Cardiac fibroblast (primary cell): Measurements from ENCODE around the gene TRIM43B.
"Not testable (repeated sequence)": the region's sequence is repeated elsewhere in the genome, so short reads cannot be mapped to it uniquely, and the experiment has no call there.

ENCODE experiments used
- DNase-seq, 2 donors: peaks; one replicate each; pipeline versions ENCODE4 v3.0.0 to v3.0.0-alpha.2; 2010; ENCODE audit warnings: low read depth in 2 of 2
- H3K4me3 ChIP-seq, 2 donors: replicated peaks in 1 of 2; 1 replicate in 1 of 2; 2 replicates in 1 of 2; pipeline ENCODE4 v1.5.1; 2011; ENCODE audit warnings: low read depth in 2 of 2, low read length in 2 of 2, mild to moderate bottlenecking in 2 of 2, moderate library complexity in 1 of 2
- TF ChIP-seq, protein P1 (sequence below): IDR thresholded peaks from one replicate; pipeline ENCODE4 v1.5.1; 2011; ENCODE audit warnings: low read depth, mild to moderate bottlenecking, low read length, inconsistent platforms

TRIM43B gene

GRCh38 chr2:95509408-95509807, 24.9 kb upstream of the TRIM43B start:
- no peak for DNase-seq
- TF ChIP-seq, protein P1, sequence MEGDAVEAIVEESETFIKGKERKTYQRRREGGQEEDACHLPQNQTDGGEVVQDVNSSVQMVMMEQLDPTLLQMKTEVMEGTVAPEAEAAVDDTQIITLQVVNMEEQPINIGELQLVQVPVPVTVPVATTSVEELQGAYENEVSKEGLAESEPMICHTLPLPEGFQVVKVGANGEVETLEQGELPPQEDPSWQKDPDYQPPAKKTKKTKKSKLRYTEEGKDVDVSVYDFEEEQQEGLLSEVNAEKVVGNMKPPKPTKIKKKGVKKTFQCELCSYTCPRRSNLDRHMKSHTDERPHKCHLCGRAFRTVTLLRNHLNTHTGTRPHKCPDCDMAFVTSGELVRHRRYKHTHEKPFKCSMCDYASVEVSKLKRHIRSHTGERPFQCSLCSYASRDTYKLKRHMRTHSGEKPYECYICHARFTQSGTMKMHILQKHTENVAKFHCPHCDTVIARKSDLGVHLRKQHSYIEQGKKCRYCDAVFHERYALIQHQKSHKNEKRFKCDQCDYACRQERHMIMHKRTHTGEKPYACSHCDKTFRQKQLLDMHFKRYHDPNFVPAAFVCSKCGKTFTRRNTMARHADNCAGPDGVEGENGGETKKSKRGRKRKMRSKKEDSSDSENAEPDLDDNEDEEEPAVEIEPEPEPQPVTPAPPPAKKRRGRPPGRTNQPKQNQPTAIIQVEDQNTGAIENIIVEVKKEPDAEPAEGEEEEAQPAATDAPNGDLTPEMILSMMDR = no peak
- H3K4me3 ChIP-seq = no peak overlapping the region

DNA sequence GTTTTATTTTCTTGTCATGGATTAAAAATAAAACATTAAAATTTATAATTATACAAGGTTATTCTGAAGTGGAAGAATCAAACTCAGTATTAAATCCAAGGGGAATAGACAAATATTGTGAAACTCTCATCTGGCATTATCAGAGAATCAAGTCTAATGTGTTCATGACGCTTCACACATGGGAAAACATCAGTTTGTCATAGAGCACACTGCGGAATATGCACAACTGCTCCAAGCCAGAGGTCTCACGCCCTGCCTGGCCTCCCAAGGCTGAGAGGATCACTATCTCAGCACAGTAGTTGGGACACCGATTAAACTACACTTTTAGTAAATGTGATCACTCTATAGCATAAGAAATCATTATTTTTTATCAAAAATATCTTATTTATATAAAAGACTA, 20.7 kb upstream of the TRIM43B start:
- no peak overlapping the region for H3K4me3 ChIP-seq
- TF ChIP-seq, protein P1 = no peak
- no peak for DNase-seq

GRCh38 chr2:95500854-95501253, 16.3 kb upstream of the TRIM43B start:
- TF ChIP-seq, protein P1 = no peak
- no peak for DNase-seq
- no peak overlapping the region for H3K4me3 ChIP-seq

- not testable (repeated sequence) for H3K4me3 ChIP-seq, DNase-seq
Measured at GRCh38 chr2:95492076-95492475, 7.5 kb upstream of the TRIM43B start.

GRCh38 chr2:95475025-95475424, 9.5 kb downstream of the TRIM43B start:
- DNase-seq, H3K4me3 ChIP-seq: not testable (repeated sequence)

DNA sequence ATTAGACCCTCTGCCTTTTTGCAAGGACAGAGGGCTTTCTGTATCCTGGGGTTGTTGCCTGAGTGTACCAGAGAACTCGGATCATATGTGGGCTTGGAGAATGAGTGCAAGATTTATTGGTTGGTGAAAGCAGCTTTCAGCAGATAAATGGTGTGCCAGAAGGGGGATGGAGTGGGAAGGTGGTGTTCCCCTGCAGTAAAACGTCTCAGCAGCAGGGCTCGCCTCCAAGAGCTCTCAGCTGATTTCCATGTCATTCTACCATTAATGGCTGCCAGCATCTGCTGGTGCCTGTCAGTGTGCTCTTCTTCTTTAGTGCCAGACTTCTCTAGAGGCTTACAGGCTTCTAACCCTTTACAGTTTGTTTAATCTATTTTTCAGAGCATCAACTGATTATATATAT, 16.6 kb downstream of the TRIM43B start:
- not testable (repeated sequence) for H3K4me3 ChIP-seq, DNase-seq

DNA sequence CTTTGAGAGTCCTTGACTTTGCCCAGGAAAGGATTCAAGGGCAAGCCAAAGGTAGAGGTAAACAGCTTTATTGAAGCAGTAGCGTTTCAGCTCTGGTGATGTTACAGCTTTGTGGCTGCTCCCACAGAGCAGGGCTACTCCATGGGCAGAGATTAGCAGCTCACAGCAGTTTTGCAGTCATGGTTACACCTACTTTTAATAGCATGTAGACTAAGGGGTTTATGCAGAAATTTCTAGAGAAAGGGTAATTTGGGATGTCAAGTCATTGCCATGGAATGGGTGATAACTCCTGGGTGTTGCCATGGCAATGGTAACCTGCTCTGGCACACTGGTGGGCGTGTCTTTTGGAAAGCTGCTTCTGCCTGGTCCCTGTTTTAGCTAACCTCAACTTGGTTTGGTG, 18.0 kb downstream of the TRIM43B start:
- DNase-seq, H3K4me3 ChIP-seq: not testable (repeated sequence)

DNA sequence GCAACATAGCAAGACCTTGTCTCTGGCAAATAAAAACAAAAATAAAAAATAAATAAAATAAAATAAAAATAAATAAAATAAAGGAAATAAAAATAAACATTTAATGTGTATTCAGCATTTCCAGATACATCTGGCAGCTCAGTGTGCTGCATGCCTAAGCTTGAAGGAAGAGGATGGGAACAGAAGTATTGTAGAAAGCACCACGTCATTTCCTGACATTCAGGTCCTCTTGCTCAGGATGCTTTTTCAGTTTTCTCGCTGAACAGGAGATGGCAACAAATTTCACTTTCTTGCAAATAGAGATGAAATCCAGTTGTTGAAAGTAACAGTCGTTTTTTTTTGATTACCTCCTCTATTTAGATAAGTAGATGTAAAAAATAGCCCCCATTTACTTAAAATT, 21.3 kb downstream of the TRIM43B start:
- not testable (repeated sequence) for DNase-seq, H3K4me3 ChIP-seq

DNA sequence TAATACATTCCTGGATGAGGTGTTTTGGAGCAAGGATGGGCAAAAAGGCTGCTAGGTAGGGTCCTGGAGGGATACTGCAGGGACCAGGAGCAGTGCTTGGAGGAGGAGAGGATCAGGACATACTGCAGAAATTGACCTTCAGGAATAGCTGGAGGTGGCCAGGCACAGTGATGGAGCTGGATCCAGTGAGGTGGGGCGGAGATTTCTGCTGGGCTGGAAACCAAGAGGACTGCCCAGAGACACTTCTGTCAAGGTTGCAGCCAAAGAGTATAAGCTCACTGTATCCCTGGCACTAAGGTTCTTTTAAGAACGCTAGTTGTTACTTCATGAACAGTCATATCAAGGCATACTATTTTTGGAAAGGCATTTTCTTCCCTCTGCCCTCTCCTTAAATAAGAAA, 39.2 kb downstream of the TRIM43B start:
- not testable (repeated sequence) for DNase-seq, H3K4me3 ChIP-seq

DNA sequence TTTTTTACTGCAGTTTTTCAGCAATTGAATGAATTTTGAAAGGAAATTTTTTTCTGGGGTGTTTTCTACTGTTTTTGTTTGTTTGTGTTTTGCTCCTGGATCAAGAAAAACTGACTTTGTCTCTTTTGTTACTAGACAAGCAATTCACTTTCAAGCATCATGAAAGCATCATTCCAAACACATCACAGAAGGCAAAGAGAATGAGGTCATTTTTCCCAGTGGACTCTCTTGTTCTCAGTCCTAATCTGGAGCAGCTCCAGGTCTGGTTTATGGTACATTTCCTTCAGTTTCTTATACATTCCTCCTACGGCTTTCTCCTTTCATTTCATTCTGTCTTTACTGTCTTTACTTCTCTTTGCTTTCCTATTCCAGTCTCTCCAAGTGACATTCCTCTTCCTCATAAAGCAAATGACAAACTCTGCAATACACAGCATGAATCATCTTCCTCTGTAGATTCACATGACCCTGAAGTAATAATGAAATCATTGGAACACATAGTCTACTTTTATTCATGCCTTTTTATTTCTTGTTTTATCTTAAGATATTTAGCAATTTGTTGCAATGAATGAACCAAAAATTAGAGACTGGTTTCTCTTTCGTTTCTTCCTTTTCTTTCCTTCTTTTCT, 42.0 kb downstream of the TRIM43B start:
- DNase-seq, H3K4me3 ChIP-seq: not testable (repeated sequence)

DNA sequence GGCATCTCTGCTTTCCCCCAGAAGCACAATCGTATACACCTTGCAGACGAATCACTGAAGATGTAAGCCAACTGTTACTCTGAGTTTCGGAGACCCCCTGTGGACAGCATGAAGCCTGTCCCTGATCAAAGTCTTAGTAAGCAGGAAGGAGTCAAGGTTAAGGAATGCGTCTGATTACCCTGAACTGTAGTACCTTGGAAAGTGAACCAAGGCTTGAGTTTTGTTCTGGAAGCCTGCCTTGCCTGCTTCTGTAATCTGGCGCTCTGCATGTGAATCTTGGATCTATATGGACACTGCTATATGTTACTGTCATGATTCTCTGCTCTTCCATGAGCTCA, 48.7 kb downstream of the TRIM43B start:
- DNase-seq, H3K4me3 ChIP-seq: not testable (repeated sequence)

GRCh38 chr2:95435162-95435871, 49.2 kb downstream of the TRIM43B start:
- H3K4me3 ChIP-seq, DNase-seq: not testable (repeated sequence)

- not testable (repeated sequence) for H3K4me3 ChIP-seq
- peak; percentile 24 to 57 for DNase-seq
Measured at GRCh38 chr2:95434507-95435076, 50.0 kb downstream of the TRIM43B start.

GRCh38 chr2:95433973-95434372, 50.6 kb downstream of the TRIM43B start:
- DNase-seq, H3K4me3 ChIP-seq: not testable (repeated sequence)

GRCh38 chr2:95433373-95433772, 51.2 kb downstream of the TRIM43B start:
- not testable (repeated sequence) for DNase-seq, H3K4me3 ChIP-seq
